DMS53 treated with DMSO at 0.1 percent for 48 hours (cell line): ENCODE results near the gene CFAP45.

Source experiments
- DNase-seq: peaks from one replicate; lab custom pipeline; 2025; ENCODE audit not compliant: unreplicated experiment; lab: John Stamatoyannopoulos, UW

The CFAP45 gene

DNA sequence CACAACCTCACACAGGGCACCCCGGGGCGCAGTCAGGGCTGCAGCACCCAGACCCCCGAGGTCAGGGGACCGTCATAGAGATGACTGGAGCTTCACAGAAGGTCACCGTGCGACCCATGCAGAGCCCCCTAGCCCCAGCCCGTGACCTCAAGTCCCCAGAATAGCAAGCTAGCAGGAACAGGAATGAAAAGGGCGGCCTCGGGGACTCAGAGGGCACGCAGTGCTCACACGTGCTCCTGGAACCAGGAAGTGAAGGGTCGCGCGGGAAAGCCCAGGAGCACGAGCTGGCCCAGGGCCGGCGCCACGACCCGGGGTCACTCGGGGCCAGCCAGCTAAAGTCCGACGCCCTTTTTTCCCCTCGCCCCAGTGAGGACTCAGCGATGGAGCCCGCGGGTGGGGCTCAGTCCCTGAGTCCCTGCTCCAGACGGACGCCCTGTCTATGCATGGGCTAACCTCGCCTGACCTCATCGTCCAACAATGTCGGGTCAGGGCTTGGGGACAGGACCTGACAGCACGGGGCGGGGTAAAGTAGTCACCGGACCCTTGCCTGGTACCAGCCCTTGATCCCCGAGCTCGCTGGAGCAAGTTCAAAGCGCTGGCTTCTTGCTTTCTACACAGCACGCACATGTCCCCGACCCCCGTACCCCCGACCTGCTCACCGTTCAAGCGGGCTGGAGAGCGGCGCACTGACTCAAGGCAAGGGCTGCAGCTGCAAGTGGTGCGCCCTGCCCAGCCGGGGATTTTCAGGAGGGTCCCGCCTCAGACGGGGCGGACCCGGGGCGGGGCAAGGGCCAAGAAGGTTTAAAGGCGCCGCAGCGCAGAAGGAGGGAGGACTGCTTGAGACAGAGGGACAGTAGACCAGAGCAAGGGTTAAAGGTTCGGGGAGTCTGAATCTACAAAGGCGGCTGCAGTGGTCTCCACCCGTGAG is 25.1 kb upstream of the CFAP45 start, which contains the start of gene TAGLN2:
TAGLN2 (minus strand) TSS at position 717 of the 928 bp plus-strand sequence. CDS start 4,998 bp downstream, outside the sequence.
- DNase-seq = peak; percentile 62

DNA sequence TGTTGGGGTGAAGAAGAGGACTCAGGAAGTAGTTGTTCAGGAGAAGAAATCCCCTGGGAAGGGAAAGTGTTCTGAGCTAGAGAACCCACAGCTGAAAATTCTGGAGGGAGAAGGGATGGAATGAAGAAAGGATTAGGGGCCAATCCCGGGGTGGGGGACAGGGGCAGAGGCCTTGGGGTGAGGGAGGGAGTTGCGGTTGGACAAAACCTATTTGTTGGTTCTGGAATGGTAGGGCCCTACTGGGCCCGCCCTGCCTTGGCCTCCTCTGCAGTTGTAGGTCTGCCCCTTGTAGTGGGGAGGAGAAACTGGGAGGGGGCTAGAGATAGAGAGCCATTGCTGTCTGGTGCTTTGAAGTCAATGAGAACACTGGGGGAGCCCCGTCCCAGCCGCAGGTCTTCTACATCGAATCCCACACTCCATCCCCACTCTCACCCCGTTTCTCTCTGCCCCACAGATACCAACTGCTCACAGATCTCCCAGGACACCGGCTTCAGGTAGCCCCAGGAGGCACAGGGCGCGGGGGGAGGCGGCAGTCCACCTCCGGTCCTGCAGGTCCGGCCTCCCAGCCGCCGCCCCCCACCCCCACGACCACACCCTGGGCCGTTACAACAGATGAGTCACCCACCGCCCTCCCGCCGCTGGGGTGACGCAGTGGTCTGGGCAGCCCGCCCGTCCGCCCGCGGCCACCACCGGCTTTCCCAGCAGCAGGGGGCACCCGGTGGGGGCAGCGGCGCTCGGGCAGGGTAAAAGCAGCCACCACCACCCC is 24.2 kb upstream of the CFAP45 start:
- DNase-seq = peak; percentile 22

- DNase-seq = no peak
Measured at GRCh38 chr1:159923203-159924024, 23.4 kb upstream of the CFAP45 start.

- no peak for DNase-seq
Measured at GRCh38 chr1:159922511-159923202, 22.7 kb upstream of the CFAP45 start.

- DNase-seq = no peak
Measured at GRCh38 chr1:159921700-159922504, 21.9 kb upstream of the CFAP45 start.

GRCh38 chr1:159921251-159921650 is 21.3 kb upstream of the CFAP45 start:
- no peak for DNase-seq

- DNase-seq = no peak
Measured at GRCh38 chr1:159920651-159921050, 20.7 kb upstream of the CFAP45 start.

DNA sequence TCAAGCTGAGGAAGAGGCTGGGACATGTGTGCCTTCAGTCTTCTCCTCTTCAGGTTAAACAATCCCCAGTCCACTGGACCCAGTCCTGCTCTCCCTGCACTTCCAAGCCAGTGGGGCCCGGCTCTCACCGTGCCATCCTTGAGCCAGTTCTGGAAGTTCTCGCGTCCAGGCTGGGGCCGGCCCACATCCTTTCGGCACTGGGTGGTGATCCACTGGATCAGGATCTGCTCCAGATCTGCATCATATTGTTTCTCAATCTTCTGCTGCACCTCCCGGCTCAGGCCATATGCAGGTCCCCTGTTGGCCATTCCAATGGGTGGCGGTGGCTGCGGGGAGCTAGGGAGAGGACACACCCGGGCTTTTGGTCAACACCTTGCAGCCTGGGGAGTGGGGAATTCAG is 20.2 kb upstream of the CFAP45 start:
- DNase-seq = no peak

DNA sequence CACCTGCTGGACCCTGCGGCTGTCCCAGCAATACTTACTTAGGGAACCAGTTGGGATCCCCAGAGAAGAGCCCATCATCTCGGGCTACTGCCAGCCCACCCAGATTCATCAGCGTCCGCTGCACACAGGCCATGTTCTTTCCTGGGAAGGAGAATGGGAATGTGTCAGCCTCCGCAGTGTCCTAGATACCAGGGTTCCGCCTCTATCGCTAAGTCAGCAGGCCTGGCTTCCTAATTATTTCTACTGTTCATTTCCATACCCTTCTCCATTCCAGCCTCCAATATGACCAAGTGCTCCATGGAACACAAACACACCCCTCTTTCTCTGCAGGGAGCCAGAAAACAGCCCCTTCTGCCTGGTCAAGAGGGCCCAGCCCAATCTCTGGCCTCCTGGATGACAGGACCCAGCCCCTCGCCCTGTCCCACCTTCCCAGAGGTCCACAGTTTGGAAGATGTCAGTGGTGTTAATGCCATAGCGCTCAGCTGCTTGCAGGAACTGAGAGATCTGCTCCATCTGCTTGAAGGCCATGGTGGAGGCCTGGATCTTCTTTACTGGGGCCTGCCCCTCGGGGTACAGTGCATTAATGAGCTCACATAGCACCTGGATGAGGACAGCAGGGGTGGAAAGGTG is 19.4 kb upstream of the CFAP45 start:
- DNase-seq = no peak

GRCh38 chr1:159918352-159919200 is 18.6 kb upstream of the CFAP45 start:
- DNase-seq = no peak

DNA sequence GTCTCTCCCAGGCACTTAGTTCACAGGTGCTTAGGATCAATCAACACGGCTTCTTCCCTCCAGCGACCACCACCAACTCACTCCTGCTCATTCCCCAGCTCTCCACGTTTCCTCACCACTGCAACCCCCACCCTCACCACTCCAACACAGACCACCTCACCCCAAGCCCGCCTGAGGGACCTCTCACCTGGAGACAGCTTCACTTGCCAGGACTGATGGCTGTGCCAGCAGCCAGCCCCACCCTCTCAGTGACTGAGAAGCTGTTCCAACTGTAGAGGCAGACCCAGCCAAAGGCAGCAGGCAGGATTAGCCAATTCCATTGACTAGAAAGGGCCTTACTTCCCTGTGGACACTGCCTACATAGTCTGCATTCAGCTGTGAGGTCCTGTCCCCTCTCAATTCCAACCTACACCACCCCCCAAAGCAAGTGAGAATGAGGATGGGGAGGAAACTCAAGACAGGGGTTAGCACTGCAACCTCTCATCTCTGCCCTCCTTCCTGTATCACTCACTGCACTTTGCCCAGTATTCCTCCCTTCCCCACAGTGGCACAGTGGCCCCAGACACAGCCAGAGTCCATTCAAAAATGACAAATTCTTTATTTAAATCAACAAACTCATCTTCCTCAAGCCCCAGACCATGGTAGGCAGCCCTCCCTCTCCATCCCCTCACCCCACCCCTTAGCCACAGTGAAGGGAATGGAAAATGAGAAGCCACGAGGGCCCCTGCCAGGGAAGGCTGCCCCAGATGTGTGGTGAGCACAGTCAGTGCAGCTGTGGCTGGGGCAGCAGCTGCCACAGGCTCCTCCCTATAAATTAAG is 17.8 kb upstream of the CFAP45 start:
- DNase-seq = no peak

DNA sequence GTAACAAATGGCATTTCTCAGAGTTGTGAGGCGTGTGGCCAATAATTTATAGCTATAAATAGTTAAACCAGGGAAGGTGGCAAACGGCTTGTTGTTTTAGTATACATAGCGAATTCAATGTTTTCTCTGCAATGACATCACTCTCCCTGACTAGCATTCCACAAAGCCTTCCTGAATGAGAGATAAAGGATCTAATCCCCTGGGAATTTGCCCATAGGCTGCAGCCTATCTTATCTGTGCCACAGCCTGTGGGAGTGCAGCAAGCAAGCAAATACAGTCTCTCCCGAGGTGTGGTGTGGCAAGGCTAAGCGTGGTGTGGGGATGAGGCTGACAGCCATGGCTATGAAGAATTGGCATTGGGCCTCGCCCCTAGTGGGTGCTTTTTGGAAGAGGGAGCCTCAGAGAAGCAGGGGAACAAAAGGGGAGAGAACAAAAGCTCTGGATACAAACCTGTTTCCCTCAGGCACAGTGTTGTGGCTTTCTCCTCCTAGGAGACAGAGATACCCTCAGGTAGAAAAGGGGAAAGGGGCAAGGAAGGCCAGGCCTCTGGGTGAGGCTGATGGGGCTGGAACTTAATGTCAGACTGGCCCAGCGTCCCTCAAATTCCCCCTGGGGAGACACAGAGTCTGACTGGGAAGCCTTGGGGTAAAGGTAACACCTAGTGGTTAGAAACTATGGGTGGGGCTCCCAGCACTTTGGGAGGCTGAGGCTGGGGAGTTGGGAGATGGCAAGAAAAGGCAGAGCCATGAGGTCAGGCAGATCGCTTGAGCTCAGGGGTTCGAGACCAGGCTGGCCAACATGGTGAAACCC is 16.5 kb upstream of the CFAP45 start:
- DNase-seq = peak; percentile 40

DNA sequence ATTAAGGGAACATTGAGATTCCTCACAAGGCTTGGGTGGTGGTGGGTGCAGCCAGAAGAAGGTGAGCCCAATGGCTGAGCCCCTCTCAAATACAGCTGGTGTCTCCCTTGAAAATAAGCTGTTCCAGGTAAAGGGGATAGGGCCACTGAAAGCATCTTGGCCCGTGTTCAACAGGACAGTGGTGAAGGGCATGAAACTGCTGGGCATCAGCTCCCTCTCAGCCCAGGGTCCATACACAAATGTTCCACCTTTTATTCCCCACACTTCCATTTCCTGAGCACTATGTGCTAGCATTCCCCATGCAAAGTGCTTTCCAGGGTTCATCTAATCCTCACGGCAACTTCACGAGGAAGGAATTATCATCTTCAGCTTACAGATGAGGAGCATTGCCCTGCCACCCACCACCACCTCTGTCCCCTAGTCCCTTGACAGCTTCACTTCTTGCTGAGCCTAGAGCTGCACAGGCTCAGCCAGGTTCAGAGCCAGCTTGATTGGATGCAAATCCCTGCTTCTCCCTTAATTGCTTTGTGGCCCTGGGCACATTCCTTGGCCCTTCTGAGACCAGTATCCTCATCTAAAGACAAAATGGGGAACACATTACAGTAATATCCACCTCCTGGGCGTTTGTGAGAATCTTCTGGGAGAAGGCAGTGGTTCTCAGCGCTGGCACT is 15.7 kb upstream of the CFAP45 start:
- DNase-seq = no peak

- peak; percentile 62 for DNase-seq
Measured at GRCh38 chr1:159914252-159915018, 14.5 kb upstream of the CFAP45 start.

GRCh38 chr1:159913451-159914192 is 13.7 kb upstream of the CFAP45 start:
- DNase-seq = peak; percentile 50
